ENCODE data around the gene PYDC2.

The PYDC2 gene

DNA sequence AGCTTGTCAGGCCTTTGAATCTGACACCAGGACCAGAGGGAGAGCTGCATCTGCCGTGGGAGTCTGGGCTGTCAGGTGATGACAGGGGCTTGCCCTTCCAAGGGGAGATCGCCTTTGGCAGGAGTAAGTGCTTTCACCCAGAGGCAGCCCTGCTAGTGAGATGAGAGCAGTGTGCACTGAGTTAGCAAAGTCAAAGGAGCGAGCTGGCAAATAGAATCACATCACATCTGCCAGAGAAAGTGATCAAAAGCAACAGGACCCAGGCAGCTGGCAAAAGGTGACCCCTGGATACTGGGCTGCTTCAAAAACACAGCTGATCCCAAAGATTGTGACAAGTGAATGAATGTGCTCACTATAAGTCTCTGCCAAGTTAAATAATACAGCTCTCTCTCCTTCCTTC, 36.1 kb upstream of the PYDC2 start:
- TF ChIP-seq CTCF (IDR thresholded peaks at IDR 0.05; ENCODE audit: insufficient read depth, low read depth, low read length, missing control alignments), result no peak
- no peak for DNase-seq (ENCODE audit: low read depth)
- H3K4me3 ChIP-seq (ENCODE audit: low read length), result no peak overlapping the region

DNA sequence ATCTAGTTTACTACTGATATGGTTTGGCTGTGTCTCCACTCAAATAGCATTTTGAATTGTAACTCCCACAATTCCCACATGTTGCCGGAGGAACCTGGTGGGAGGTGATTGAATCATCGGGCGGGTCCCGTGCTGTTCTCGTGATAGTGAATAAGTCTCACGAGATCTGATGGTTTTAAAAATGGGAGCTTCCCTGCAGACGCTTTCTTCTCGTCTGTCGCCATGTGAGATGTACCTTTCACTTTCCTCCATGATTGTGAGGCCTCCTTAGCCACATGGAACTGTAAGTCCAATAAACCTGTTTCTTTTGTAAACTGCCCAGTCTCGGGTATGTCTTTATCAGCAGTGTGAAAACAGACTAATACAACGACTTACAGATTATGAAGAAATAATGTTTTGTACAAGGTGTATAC, 35.6 kb upstream of the PYDC2 start:
- TF ChIP-seq CTCF (IDR thresholded peaks at IDR 0.05; ENCODE audit: insufficient read depth, low read depth, low read length, missing control alignments), result no peak
- H3K4me3 ChIP-seq (ENCODE audit: low read length), result no peak overlapping the region
- no peak for DNase-seq (ENCODE audit: low read depth)

DNA sequence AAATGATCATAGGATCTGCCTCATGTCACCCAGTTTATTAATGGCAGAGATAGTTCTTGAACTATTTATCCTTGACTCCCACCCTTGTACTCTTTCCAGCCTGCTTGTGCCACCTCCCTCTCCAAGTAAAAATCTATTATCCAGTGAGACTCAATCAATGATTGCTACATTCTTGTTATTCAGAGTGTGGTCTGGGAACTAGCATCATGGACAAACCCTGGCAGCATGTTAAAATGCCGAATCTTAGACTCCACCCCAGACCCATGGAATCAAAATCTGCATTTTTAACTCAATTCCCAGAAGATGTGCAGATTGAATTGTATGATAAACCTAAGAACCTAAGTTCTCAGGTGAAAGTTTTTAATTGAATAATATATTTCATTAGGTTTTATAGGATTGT, 34.7 kb upstream of the PYDC2 start:
- TF ChIP-seq CTCF (IDR thresholded peaks at IDR 0.05; ENCODE audit: insufficient read depth, low read depth, low read length, missing control alignments), result no peak
- H3K4me3 ChIP-seq (ENCODE audit: low read length), result no peak overlapping the region
- no peak for DNase-seq (ENCODE audit: low read depth)

GRCh38 chr3:191428177-191428576, 32.8 kb upstream of the PYDC2 start:
- no peak overlapping the region for H3K4me3 ChIP-seq (ENCODE audit: low read length)
- no peak for DNase-seq (ENCODE audit: low read depth)
- no peak for TF ChIP-seq CTCF (IDR thresholded peaks at IDR 0.05; ENCODE audit: insufficient read depth, low read depth, low read length, missing control alignments)

DNA sequence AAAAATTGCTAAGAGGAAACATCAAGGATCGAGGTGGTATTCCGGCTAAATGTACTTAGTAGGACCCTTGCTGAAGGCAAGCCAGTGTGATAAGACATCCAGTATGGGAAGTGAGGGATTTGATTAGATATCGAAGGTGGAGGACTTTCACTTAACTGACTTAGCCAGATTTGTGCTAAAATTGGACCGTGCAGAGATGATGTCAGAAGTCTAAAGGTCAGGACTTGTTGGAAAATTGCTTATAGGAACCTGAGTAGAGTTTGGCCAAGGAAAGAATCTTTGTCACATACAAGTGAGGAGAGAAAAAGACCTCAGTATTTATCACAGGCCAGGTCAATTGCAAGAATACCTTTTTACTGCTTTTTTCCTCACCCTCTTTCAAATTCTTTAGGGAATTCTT, 30.9 kb upstream of the PYDC2 start:
- no peak for TF ChIP-seq CTCF (IDR thresholded peaks at IDR 0.05; ENCODE audit: insufficient read depth, low read depth, low read length, missing control alignments)
- H3K4me3 ChIP-seq (ENCODE audit: low read length), result no peak overlapping the region
- no peak for DNase-seq (ENCODE audit: low read depth)

DNA sequence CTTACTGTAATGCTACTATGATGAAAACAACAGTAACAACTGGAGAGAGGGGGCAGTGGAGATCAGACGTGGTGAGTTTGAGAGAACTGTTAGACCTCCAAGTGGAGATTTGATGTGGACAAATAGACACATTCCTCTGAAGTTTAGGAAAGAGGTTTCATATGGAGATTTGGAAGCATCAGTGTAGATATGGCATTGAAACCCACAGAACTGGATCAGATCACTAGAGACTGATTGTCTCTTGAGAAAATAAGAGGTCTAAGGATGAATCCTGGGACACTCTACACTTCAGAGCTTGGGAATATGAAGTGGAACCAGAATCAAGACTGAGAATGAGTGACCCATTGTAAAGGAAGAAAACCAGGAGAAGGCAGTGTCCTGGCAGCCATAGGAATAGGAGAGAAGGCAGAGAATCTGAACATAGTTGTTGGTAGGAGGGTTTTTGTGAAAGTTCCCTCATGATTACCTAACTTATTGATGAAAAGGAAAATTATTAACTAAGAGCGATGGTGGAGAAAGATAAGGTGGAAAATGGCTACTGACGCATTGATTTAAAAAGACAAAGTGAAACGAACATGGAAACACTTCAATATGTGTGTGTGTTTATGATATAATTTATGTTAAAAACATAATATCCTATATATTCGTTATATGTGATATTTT, 29.7 kb upstream of the PYDC2 start:
- DNase-seq (ENCODE audit: low read depth), result no peak
- no peak for TF ChIP-seq CTCF (IDR thresholded peaks at IDR 0.05; ENCODE audit: insufficient read depth, low read depth, low read length, missing control alignments)

DNA sequence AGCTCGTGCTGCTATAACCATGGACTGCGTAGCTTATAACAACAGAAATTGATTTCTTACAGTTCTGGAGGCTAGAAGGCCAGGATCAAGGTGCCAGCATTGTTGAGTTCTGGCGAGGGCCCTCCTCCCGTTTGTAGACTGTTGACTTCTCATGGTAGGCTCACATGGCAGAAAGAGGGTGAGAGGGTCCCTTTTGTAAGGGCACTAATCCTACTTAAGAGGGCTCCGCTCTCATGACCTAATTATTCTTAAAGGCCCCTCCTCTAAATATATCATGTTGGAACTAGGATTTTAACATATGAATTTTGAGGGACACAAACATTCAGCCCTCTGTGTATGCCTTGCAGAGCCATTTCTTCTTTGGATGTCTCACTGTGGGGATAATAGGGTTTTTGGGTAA, 28.8 kb upstream of the PYDC2 start:
- H3K4me3 ChIP-seq (ENCODE audit: low read length), result no peak overlapping the region
- no peak for TF ChIP-seq CTCF (IDR thresholded peaks at IDR 0.05; ENCODE audit: insufficient read depth, low read depth, low read length, missing control alignments)
- no peak for DNase-seq (ENCODE audit: low read depth)

More for the DNA sequence above, 29.7 kb upstream of the PYDC2 start:
- H3K4me3 ChIP-seq (ENCODE audit: low read length), result no peak overlapping the region
